ENCODE results near the gene ERLIN1.
A peak's percentile ranks its signal among the peaks of the same experiment; 100 is the strongest.

Gene ERLIN1

GRCh38 chr10:100186253-100187212, 704 bp upstream of the ERLIN1 start:
- Histone ChIP-seq H3K9ac (ENCODE audit: low read length) (peak overlapping the region; percentile 90), H3K36me3 (ENCODE audit: control insufficient read depth, low read depth, low read length) (peaks cover 33% of the 10 kb centered on the region), H3K27me3 (ENCODE audit: control insufficient read depth, insufficient read depth, low read length) (no peaks in the 10 kb centered on the region), H3K9me3 (ENCODE audit: control insufficient read depth, low read depth, low read length) (no peaks in the 10 kb centered on the region), H3K4me1 (ENCODE audit: control insufficient read depth, low read depth, low read length) (peaks cover 5% of the 10 kb centered on the region), H3K27ac (ENCODE audit: low read length) (peak overlapping the region; percentile 64), H3K4me3 (ENCODE audit: low read length) (peak overlapping the region; percentile 88)

GRCh38 chr10:100184840-100185239, 989 bp downstream of the ERLIN1 start:
- Histone ChIP-seq H3K4me1 (ENCODE audit: control insufficient read depth, low read depth, low read length) (peaks cover 5% of the 10 kb centered on the region), H3K27me3 (ENCODE audit: control insufficient read depth, insufficient read depth, low read length) (no peaks in the 10 kb centered on the region), H3K4me3 (ENCODE audit: low read length) (peak overlapping the region; percentile 88), H3K9me3 (ENCODE audit: control insufficient read depth, low read depth, low read length) (no peaks in the 10 kb centered on the region), H3K9ac (ENCODE audit: low read length) (peak overlapping the region; percentile 90), H3K36me3 (ENCODE audit: control insufficient read depth, low read depth, low read length) (peaks cover 19% of the 10 kb centered on the region), H3K27ac (ENCODE audit: low read length) (no peak overlapping the region)

DNA sequence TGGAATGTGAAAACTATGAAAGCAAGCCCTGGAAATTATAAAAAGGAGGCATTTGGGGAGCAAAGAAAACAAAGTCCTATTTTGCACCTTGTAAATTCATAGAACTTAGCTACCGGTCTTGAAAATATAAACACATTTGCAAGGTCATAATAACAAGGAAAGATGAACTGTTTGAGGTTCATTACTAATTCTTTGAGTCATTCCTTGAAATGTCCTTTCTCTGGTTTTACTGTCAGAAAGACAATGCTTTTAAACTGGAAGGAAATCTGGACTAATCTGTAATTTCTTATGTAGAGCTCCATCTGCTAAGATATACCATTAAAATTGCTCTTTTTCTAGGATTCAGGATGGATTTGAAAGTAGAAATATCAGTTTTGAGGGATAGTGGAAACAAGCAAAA, 1.4 kb downstream of the ERLIN1 start:
- no peaks in the 10 kb centered on the region for H3K27me3 ChIP-seq (ENCODE audit: control insufficient read depth, insufficient read depth, low read length)
- H3K27ac ChIP-seq (ENCODE audit: low read length): no peak overlapping the region
- H3K9me3 ChIP-seq (ENCODE audit: control insufficient read depth, low read depth, low read length): no peaks in the 10 kb centered on the region
- H3K4me1 ChIP-seq (ENCODE audit: control insufficient read depth, low read depth, low read length): peaks cover 5% of the 10 kb centered on the region
- peaks cover 19% of the 10 kb centered on the region for H3K36me3 ChIP-seq (ENCODE audit: control insufficient read depth, low read depth, low read length)
- peak overlapping the region; percentile 90 for H3K9ac ChIP-seq (ENCODE audit: low read length)
- H3K4me3 ChIP-seq (ENCODE audit: low read length): peak overlapping the region; percentile 88

DNA sequence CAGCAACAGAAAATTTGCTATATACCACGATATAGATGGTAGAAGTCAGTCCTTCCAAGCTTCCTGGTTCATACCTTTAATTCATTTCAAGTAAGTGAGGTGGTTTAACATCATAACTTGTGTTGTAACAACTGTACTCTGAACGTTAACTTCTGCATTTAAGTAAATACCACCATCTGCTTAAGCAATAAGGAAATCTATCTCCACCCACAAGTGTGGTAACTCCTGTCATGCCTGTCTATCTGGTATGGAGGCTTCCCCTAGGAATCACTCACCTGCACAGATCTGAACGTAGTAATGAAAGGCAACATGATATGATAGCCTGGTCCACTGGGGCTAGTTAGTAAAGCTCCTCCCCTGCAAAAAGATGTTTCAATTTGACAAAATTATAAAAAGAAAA, 2.3 kb downstream of the ERLIN1 start:
- no peak overlapping the region for H3K4me3 ChIP-seq (ENCODE audit: low read length)
- peaks cover 22% of the 10 kb centered on the region for H3K36me3 ChIP-seq (ENCODE audit: control insufficient read depth, low read depth, low read length)
- H3K4me1 ChIP-seq (ENCODE audit: control insufficient read depth, low read depth, low read length): peaks cover 5% of the 10 kb centered on the region
- no peaks in the 10 kb centered on the region for H3K27me3 ChIP-seq (ENCODE audit: control insufficient read depth, insufficient read depth, low read length)
- H3K9ac ChIP-seq (ENCODE audit: low read length): no peak overlapping the region
- no peak overlapping the region for H3K27ac ChIP-seq (ENCODE audit: low read length)
- no peaks in the 10 kb centered on the region for H3K9me3 ChIP-seq (ENCODE audit: control insufficient read depth, low read depth, low read length)

GRCh38 chr10:100182908-100183307, 2.9 kb downstream of the ERLIN1 start:
- H3K27me3 ChIP-seq (ENCODE audit: control insufficient read depth, insufficient read depth, low read length): no peaks in the 10 kb centered on the region
- peaks cover 5% of the 10 kb centered on the region for H3K4me1 ChIP-seq (ENCODE audit: control insufficient read depth, low read depth, low read length)
- peaks cover 25% of the 10 kb centered on the region for H3K36me3 ChIP-seq (ENCODE audit: control insufficient read depth, low read depth, low read length)
- H3K27ac ChIP-seq (ENCODE audit: low read length): no peak overlapping the region
- no peak overlapping the region for H3K9ac ChIP-seq (ENCODE audit: low read length)
- H3K4me3 ChIP-seq (ENCODE audit: low read length): no peak overlapping the region
- H3K9me3 ChIP-seq (ENCODE audit: control insufficient read depth, low read depth, low read length): no peaks in the 10 kb centered on the region

DNA sequence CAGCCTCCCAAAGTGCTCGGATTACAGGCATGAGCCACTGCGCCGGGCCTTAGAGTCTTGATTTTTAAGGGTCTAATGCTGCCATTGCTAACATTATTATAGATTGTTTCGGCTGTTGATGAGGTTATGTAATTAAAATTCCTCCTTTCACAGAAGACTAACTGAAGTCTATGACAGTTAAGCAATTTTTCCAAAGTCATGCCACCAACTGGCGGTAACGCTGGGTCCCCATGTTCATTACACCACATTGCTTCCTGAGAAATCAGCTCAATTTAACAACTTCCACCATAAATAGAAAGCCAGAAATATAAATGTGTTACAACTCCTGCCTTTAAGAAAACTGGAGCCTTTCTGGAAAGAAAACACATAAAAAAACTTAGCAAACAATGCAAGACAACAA, 3.5 kb downstream of the ERLIN1 start:
- no peak overlapping the region for H3K4me3 ChIP-seq (ENCODE audit: low read length)
- H3K9ac ChIP-seq (ENCODE audit: low read length): no peak overlapping the region
- H3K9me3 ChIP-seq (ENCODE audit: control insufficient read depth, low read depth, low read length): no peaks in the 10 kb centered on the region
- peaks cover 5% of the 10 kb centered on the region for H3K4me1 ChIP-seq (ENCODE audit: control insufficient read depth, low read depth, low read length)
- H3K27me3 ChIP-seq (ENCODE audit: control insufficient read depth, insufficient read depth, low read length): no peaks in the 10 kb centered on the region
- no peak overlapping the region for H3K27ac ChIP-seq (ENCODE audit: low read length)
- H3K36me3 ChIP-seq (ENCODE audit: control insufficient read depth, low read depth, low read length): peaks cover 27% of the 10 kb centered on the region

DNA sequence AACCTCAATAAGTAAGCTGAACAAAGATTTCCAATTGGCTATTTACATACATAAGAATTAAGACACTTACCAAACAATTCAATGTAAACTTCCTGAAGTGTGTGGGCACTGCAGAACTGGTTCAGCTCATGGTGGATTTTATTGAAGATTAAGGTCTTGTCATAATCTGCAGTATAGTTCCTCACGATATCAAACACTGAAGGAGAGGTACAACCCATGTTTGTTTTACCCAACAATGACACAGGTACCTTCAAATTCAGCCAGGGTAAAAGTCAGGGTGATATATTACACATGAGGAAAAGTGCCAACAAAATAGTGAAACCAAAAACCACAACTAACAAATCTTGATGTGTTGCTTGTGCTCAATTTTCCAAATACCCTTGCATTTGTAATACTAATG, 10.0 kb downstream of the ERLIN1 start:
- Histone ChIP-seq H3K4me1 (ENCODE audit: control insufficient read depth, low read depth, low read length) (no peaks in the 10 kb centered on the region), H3K4me3 (ENCODE audit: low read length) (no peak overlapping the region), H3K9me3 (ENCODE audit: control insufficient read depth, low read depth, low read length) (no peaks in the 10 kb centered on the region), H3K9ac (ENCODE audit: low read length) (no peak overlapping the region), H3K36me3 (ENCODE audit: control insufficient read depth, low read depth, low read length) (peaks cover 59% of the 10 kb centered on the region), H3K27ac (ENCODE audit: low read length) (no peak overlapping the region), H3K27me3 (ENCODE audit: control insufficient read depth, insufficient read depth, low read length) (no peaks in the 10 kb centered on the region)

GRCh38 chr10:100174699-100175677, 10.8 kb downstream of the ERLIN1 start:
- H3K36me3 ChIP-seq (ENCODE audit: control insufficient read depth, low read depth, low read length): peaks cover 59% of the 10 kb centered on the region
- H3K27ac ChIP-seq (ENCODE audit: low read length): no peak overlapping the region
- no peaks in the 10 kb centered on the region for H3K9me3 ChIP-seq (ENCODE audit: control insufficient read depth, low read depth, low read length)
- H3K4me1 ChIP-seq (ENCODE audit: control insufficient read depth, low read depth, low read length): no peaks in the 10 kb centered on the region
- H3K27me3 ChIP-seq (ENCODE audit: control insufficient read depth, insufficient read depth, low read length): no peaks in the 10 kb centered on the region
- H3K4me3 ChIP-seq (ENCODE audit: low read length): no peak overlapping the region
- no peak overlapping the region for H3K9ac ChIP-seq (ENCODE audit: low read length)

DNA sequence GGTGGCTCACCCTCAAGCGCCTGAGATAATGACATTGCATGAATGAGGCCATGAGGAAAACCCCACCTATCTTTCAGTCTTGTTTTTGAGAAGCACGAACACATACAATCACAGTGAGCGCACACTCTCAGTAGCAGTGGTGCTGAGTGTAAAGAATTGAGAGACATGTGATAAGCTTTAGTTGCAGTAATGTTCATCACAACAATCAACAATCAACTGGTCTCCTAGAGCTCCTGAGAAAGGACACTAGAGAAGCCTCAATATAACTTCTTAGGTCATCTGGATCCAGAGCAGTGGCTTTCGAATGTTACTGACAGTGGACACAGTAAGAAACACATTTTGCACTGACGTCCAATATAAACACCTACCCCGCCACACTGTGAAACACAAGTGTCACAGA, 12.8 kb downstream of the ERLIN1 start:
- Histone ChIP-seq H3K36me3 (ENCODE audit: control insufficient read depth, low read depth, low read length) (peaks cover 51% of the 10 kb centered on the region), H3K9ac (ENCODE audit: low read length) (no peak overlapping the region)

GRCh38 chr10:100172349-100172748, 13.5 kb downstream of the ERLIN1 start:
- H3K27me3 ChIP-seq (ENCODE audit: control insufficient read depth, insufficient read depth, low read length): no peaks in the 10 kb centered on the region
- peaks cover 46% of the 10 kb centered on the region for H3K36me3 ChIP-seq (ENCODE audit: control insufficient read depth, low read depth, low read length)
- no peak overlapping the region for H3K27ac ChIP-seq (ENCODE audit: low read length)
- no peak overlapping the region for H3K4me3 ChIP-seq (ENCODE audit: low read length)
- no peak overlapping the region for H3K9ac ChIP-seq (ENCODE audit: low read length)
- no peaks in the 10 kb centered on the region for H3K4me1 ChIP-seq (ENCODE audit: control insufficient read depth, low read depth, low read length)
- no peaks in the 10 kb centered on the region for H3K9me3 ChIP-seq (ENCODE audit: control insufficient read depth, low read depth, low read length)

More for the DNA sequence above, 12.8 kb downstream of the ERLIN1 start:
- Histone ChIP-seq H3K27ac (ENCODE audit: low read length) (no peak overlapping the region), H3K9me3 (ENCODE audit: control insufficient read depth, low read depth, low read length) (no peaks in the 10 kb centered on the region), H3K4me1 (ENCODE audit: control insufficient read depth, low read depth, low read length) (no peaks in the 10 kb centered on the region), H3K27me3 (ENCODE audit: control insufficient read depth, insufficient read depth, low read length) (no peaks in the 10 kb centered on the region), H3K4me3 (ENCODE audit: low read length) (no peak overlapping the region)

- Histone ChIP-seq H3K4me3 (ENCODE audit: low read length) (no peak overlapping the region), H3K27me3 (ENCODE audit: control insufficient read depth, insufficient read depth, low read length) (no peaks in the 10 kb centered on the region), H3K36me3 (ENCODE audit: control insufficient read depth, low read depth, low read length) (peaks cover 28% of the 10 kb centered on the region), H3K9ac (ENCODE audit: low read length) (no peak overlapping the region), H3K4me1 (ENCODE audit: control insufficient read depth, low read depth, low read length) (no peaks in the 10 kb centered on the region), H3K9me3 (ENCODE audit: control insufficient read depth, low read depth, low read length) (no peaks in the 10 kb centered on the region), H3K27ac (ENCODE audit: low read length) (no peak overlapping the region)
These were observed 17.6 kb downstream of the ERLIN1 start for GRCh38 chr10:100168313-100168643.
